ENCODE measurements around the gene CLEC4M. TPM values are rescaled to one million over a fixed set of nuclear protein-coding genes. Genes with fewer than 3 reads are reported as not detected.

The CLEC4M gene
- total RNA-seq, 1 donor from 2014 or later = 4.8 TPM

DNA sequence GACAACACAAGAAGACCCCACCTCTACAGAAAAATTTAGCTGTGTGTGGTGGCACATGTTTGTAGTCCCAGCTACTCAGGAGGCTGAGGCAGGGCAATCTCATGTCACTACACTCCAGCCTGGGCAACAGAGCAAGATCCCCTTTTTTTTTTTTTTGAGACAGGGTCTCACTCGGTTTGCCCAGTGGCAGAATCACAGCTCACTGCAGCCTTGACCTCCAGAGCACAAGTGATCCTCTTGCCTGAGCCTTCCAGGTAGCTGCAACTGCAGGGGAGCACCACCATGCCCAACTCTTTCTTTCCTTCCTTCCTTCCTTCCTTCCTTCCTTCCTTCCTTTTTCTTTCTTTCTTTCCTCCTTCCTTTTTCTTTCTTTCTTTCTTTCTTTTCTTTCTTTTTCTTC, 26.9 kb upstream of the CLEC4M start:
- Histone ChIP-seq H3K36me3 (no peaks in the 10 kb centered on the region), H3K27ac (no peak overlapping the region), H3K4me1 (peaks cover 3% of the 10 kb centered on the region), H3K27me3 (peaks cover 11% of the 10 kb centered on the region), H3K9me3 (no peaks in the 10 kb centered on the region), H3K4me3 (no peak overlapping the region)
- intact Hi-C loops (cut with DNase I) = no loop called here
- DNase-seq (peak; percentile 6), ATAC-seq (no peak)
- TF ChIP-seq, protein P1, sequence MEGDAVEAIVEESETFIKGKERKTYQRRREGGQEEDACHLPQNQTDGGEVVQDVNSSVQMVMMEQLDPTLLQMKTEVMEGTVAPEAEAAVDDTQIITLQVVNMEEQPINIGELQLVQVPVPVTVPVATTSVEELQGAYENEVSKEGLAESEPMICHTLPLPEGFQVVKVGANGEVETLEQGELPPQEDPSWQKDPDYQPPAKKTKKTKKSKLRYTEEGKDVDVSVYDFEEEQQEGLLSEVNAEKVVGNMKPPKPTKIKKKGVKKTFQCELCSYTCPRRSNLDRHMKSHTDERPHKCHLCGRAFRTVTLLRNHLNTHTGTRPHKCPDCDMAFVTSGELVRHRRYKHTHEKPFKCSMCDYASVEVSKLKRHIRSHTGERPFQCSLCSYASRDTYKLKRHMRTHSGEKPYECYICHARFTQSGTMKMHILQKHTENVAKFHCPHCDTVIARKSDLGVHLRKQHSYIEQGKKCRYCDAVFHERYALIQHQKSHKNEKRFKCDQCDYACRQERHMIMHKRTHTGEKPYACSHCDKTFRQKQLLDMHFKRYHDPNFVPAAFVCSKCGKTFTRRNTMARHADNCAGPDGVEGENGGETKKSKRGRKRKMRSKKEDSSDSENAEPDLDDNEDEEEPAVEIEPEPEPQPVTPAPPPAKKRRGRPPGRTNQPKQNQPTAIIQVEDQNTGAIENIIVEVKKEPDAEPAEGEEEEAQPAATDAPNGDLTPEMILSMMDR (IDR thresholded peaks at IDR 0.05) = no peak

DNA sequence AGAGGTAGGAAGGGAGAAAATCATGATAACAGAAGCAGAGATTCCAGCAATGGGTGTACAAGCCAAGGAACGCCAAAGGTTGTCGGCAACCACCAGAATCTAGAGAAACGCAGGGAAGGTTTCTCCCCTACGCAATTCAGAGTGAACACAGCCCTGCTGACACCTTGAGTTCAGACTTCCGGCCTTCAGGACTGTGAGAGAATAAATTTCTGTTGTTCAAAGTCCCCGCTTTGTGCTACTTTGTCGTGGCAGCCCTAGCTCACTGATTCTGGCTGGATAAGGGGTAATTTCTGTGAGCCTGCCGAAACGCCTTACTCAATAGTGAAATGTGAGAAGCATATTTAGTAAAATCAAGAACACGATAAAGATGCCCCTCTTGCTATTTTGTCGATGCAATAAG, 25.8 kb upstream of the CLEC4M start:
- intact Hi-C loops (cut with DNase I) = no loop called here

DNA sequence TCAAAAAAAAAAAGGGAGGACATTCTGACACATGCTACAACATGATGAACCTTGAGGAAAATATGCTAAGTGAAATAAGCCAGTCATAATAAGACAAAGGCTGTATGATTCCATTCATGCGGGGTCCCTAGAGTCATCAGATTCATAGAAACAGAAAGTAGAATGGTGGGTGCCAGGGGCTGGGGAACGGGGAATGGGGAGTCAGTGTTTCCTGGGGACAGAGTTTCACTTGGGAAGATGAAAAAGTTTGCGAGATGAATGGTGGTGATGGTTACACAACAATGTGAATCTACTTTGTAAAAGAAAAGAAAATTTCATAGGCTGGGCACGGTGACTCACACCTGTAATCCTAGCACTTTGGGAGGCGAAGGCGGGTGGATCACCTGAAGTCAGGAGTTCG, 25.0 kb upstream of the CLEC4M start:
- intact Hi-C loops (cut with DNase I) = no loop called here
- Histone ChIP-seq H3K36me3 (no peaks in the 10 kb centered on the region), H3K27ac (no peak overlapping the region), H3K4me1 (peaks cover 3% of the 10 kb centered on the region), H3K9me3 (no peaks in the 10 kb centered on the region), H3K4me3 (no peak overlapping the region), H3K27me3 (no peaks in the 10 kb centered on the region)
- TF ChIP-seq, protein P1 (IDR thresholded peaks at IDR 0.05) = no peak
- DNase-seq (peak; percentile 21), ATAC-seq (no peak)

More for the DNA sequence above, 25.8 kb upstream of the CLEC4M start:
- Histone ChIP-seq H3K27me3 (no peaks in the 10 kb centered on the region), H3K36me3 (no peaks in the 10 kb centered on the region), H3K4me1 (peaks cover 3% of the 10 kb centered on the region), H3K4me3 (no peak overlapping the region), H3K9me3 (no peaks in the 10 kb centered on the region), H3K27ac (no peak overlapping the region)
- DNase-seq = peak; percentile 6
- TF ChIP-seq, protein P1 (IDR thresholded peaks at IDR 0.05) = no peak
- ATAC-seq = no peak

DNA sequence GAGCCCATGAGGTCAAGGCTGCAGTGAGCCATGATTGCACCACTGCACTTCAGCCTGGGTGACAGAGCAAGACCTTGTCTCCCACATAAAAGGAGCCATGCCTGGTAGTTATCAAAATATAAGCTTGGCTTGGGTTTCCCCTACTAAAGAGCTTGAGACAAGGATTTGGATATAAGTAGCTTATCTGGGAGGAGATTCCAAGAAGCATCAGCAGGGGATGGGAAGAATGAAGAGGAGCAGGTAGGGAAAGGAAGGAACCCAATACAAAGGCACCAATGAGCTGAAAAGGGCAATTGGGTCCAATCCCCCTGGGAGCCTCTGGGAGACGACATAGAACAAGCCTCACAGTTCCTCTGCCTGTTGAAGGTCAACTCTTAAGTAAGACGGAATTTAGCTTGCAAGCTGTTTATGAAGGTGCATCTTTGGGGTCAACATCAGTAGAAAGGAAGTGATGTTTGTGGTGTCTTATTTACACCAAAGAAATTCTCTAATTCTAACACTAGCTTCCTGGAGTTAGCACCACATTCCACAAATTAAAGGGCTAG, 23.8 kb upstream of the CLEC4M start:
- no peaks in the 10 kb centered on the region for H3K27me3 ChIP-seq
- H3K9me3 ChIP-seq = no peaks in the 10 kb centered on the region
- H3K4me3 ChIP-seq = no peak overlapping the region
- H3K4me1 ChIP-seq = no peaks in the 10 kb centered on the region
- DNase-seq = no peak
- no peaks in the 10 kb centered on the region for H3K36me3 ChIP-seq
- TF ChIP-seq, protein P1 (IDR thresholded peaks at IDR 0.05) = no peak
- intact Hi-C loops (cut with DNase I) = no loop called here
- no peak overlapping the region for H3K27ac ChIP-seq
- no peak for ATAC-seq

GRCh38 chr19:7739801-7740681, 23.0 kb upstream of the CLEC4M start:
- no peak overlapping the region for H3K4me3 ChIP-seq
- DNase-seq (no peak), ATAC-seq (no peak)
- no peaks in the 10 kb centered on the region for H3K4me1 ChIP-seq
- no peaks in the 10 kb centered on the region for H3K27me3 ChIP-seq
- TF ChIP-seq, protein P1 (IDR thresholded peaks at IDR 0.05) = no peak
- H3K27ac ChIP-seq = no peak overlapping the region
- intact Hi-C loops (cut with DNase I) = no loop called here
- no peaks in the 10 kb centered on the region for H3K36me3 ChIP-seq
- no peaks in the 10 kb centered on the region for H3K9me3 ChIP-seq
